Astrocyte of the spinal cord (primary cell): ENCODE measurements around the gene KRT71.

Experiments
- DNase-seq: peaks from one replicate; pipeline ENCODE4 v3.0.0; 2011; ENCODE audit warnings: low read depth, low spot score
- H3K4me3 ChIP-seq: 2 replicates; pipeline ENCODE4 v1.5.1; 2011; ENCODE audit warnings: low read depth, mild to moderate bottlenecking, low read length, moderate library complexity
- CTCF ChIP-seq: IDR thresholded peaks from 2 replicates; pipeline ENCODE4 v1.5.1; 2012; ENCODE audit warnings: low read depth, mild to moderate bottlenecking, low read length, inconsistent platforms
- in situ Hi-C: cut with HindIII; loops from 2 replicates; pipeline ENCODE4 v1.10.0; 2017; ENCODE audit warnings: low sequenced_read_pairs

Gene KRT71

GRCh38 chr12:52528641-52529143 is 24.3 kb downstream of the KRT71 start:
- in situ Hi-C loops: no loop called here
- no peak for TF ChIP-seq CTCF
- no peak for DNase-seq
- H3K4me3 ChIP-seq: no peak overlapping the region

GRCh38 chr12:52527121-52527800 is 25.7 kb downstream of the KRT71 start:
- DNase-seq: no peak
- no peak overlapping the region for H3K4me3 ChIP-seq
- in situ Hi-C loops: no loop called here
- no peak for TF ChIP-seq CTCF

- TF ChIP-seq CTCF: no peak
- no peak for DNase-seq
- in situ Hi-C loops: no loop called here
- no peak overlapping the region for H3K4me3 ChIP-seq
Observed at GRCh38 chr12:52526511-52526951, 26.4 kb downstream of the KRT71 start.

GRCh38 chr12:52525661-52526499 is 27.1 kb downstream of the KRT71 start:
- TF ChIP-seq CTCF: no peak
- H3K4me3 ChIP-seq: no peak overlapping the region
- DNase-seq: no peak
- in situ Hi-C loops: no loop called here

GRCh38 chr12:52524898-52525591 is 27.9 kb downstream of the KRT71 start:
- no peak overlapping the region for H3K4me3 ChIP-seq
- no peak for DNase-seq
- no peak for TF ChIP-seq CTCF
- in situ Hi-C loops: no loop called here

- H3K4me3 ChIP-seq: no peak overlapping the region
Observed at GRCh38 chr12:52524241-52524897, 28.6 kb downstream of the KRT71 start.

More at GRCh38 chr12:52524241-52524897, 28.6 kb downstream of the KRT71 start:
- no peak for TF ChIP-seq CTCF
- no peak for DNase-seq
- in situ Hi-C loops: no loop called here
